HepG2 (cell line): Measurements from ENCODE around the gene C11orf54. TPM values are rescaled to one million over a fixed set of nuclear protein-coding genes. Genes with fewer than 3 reads are reported as not detected.

Experiments used
- BRD4 ChIP-seq: sonication (generic); formaldehyde crosslinking; IDR thresholded peaks from 2 replicates; pipeline ENCODE4 v1.4.0; 2020; ENCODE audit warnings: missing genetic modification reagents
- NBN ChIP-seq: fragments of 450-650 bp; conservative IDR thresholded peaks from 2 replicates; pipeline ENCODE4 v1.6.1; 2017
- SRSF9 ChIP-seq: fragments of 200-400 bp; formaldehyde crosslinking; IDR thresholded peaks from 2 replicates; pipeline ENCODE4 v1.6.1; 2018; ENCODE audit warnings: borderline replicate concordance, mild to moderate bottlenecking, low read depth, low read length; ENCODE audit not compliant: insufficient read depth, poor library complexity, severe bottlenecking
- ZSCAN21 ChIP-seq: sonication (generic); formaldehyde crosslinking; IDR thresholded peaks from 2 replicates; pipeline ENCODE4 v1.8.0; 2022; ENCODE audit warnings: mild to moderate bottlenecking, missing genetic modification reagents, moderate library complexity, borderline replicate concordance
- polyA plus RNA-seq, 8 experiments: library from polyadenylated mRNA; depleted of rRNA in 3 of 8; stranded (reverse) in 7 of 8; unstranded in 1 of 8; fragments of >200 nt; fragmentation: Illumina TruSeq in 4 of 8; extraction: Trizol in 4 of 8; gene quantifications; 2 replicates each; pipeline versions ENCODE4 v1.2.1 to v1.2.3, GENCODE V29; 2011 to 2016; ENCODE audit warnings: low read depth in 4 of 8, missing spikeins in 1 of 8, mixed read lengths in 1 of 8; ENCODE audit not compliant: insufficient read depth in 1 of 8
- total RNA-seq, 5 experiments: library from RNA; depleted of rRNA; stranded (reverse); fragments of >200 nt; fragmentation: Illumina TruSeq; extraction: Trizol; gene quantifications; 2 replicates each; pipeline ENCODE4 v1.2.3, GENCODE V29; 2016; ENCODE audit warnings: low read depth in 1 of 5
- TF ChIP-seq, protein P1 (sequence below): sonication (generic); formaldehyde crosslinking; IDR thresholded peaks from 2 replicates; pipeline ENCODE4 v1.4.0; 2020; ENCODE audit warnings: missing genetic modification reagents
- TF ChIP-seq, protein P2 (sequence below): sonication (generic); formaldehyde crosslinking; IDR thresholded peaks from 2 replicates; pipeline ENCODE4 v1.8.0; 2022; ENCODE audit warnings: mild to moderate bottlenecking, missing genetic modification reagents, borderline replicate concordance
- TF ChIP-seq, protein P3 (sequence below): IDR thresholded peaks from 2 replicates; pipeline ENCODE4 v1.6.1; 2012; ENCODE audit warnings: low read length, improper control_type of control experiment
- TF ChIP-seq, protein P4 (sequence below): sonication (generic); formaldehyde crosslinking; IDR thresholded peaks from 2 replicates; pipeline ENCODE4 v1.8.1; 2023; ENCODE audit warnings: mild to moderate bottlenecking, moderate library complexity, missing genetic modification reagents

Gene C11orf54
- total and polyA plus RNA-seq, 2 of the 13 experiments (the other 11 are each of a cell fraction or from before 2014, with no cell fraction given), result 42.7 to 50.1 TPM

DNA sequence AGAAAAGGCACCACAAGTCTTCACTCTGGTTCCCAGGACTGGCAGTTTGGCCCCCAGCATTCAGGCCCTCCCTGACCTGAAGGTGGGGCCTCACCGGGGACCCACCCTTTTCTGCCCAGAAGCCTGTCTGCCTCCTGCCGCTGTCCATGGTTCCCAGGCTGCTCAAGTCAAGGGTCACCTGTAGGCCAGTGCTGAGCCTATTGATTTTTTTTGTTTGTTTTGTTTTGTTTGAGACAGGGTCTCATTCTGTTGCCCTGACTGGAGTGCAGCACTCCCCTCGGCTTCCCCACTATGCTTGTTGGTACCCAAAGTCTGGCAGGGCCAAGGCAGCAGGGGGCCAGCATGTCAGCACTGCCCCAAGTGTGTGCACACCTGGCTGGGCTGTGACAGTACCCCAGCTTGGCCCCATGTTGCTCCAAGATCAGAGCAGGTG is 31.6 kb downstream of the C11orf54 start (continued):
- TF ChIP-seq, protein P1, sequence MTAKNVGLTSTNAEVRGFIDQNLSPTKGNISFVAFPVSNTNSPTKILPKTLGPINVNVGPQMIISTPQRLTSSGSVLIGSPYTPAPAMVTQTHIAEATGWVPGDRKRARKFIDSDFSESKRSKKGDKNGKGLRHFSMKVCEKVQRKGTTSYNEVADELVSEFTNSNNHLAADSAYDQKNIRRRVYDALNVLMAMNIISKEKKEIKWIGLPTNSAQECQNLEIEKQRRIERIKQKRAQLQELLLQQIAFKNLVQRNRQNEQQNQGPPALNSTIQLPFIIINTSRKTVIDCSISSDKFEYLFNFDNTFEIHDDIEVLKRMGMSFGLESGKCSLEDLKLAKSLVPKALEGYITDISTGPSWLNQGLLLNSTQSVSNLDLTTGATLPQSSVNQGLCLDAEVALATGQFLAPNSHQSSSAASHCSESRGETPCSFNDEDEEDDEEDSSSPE, result peak; percentile 49; the same call in 1 of the 2 replicates
- peak; percentile 56; the same call in 1 of the 2 replicates for TF ChIP-seq ZSCAN21 (CRISPR knock-in tag)
- no peak for TF ChIP-seq SRSF9
- TF ChIP-seq, protein P2, sequence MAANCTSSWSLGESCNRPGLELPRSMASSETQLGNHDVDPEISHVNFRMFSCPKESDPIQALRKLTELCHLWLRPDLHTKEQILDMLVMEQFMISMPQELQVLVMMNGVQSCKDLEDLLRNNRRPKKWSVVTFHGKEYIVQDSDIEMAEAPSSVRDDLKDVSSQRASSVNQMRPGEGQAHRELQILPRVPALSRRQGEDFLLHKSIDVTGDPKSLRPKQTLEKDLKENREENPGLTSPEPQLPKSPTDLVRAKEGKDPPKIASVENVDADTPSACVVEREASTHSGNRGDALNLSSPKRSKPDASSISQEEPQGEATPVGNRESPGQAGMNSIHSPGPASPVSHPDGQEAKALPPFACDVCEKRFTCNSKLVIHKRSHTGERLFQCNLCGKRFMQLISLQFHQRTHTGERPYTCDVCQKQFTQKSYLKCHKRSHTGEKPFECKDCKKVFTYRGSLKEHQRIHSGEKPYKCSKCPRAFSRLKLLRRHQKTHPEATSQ, result no peak
- TF ChIP-seq NBN, result no peak
- TF ChIP-seq, protein P3, sequence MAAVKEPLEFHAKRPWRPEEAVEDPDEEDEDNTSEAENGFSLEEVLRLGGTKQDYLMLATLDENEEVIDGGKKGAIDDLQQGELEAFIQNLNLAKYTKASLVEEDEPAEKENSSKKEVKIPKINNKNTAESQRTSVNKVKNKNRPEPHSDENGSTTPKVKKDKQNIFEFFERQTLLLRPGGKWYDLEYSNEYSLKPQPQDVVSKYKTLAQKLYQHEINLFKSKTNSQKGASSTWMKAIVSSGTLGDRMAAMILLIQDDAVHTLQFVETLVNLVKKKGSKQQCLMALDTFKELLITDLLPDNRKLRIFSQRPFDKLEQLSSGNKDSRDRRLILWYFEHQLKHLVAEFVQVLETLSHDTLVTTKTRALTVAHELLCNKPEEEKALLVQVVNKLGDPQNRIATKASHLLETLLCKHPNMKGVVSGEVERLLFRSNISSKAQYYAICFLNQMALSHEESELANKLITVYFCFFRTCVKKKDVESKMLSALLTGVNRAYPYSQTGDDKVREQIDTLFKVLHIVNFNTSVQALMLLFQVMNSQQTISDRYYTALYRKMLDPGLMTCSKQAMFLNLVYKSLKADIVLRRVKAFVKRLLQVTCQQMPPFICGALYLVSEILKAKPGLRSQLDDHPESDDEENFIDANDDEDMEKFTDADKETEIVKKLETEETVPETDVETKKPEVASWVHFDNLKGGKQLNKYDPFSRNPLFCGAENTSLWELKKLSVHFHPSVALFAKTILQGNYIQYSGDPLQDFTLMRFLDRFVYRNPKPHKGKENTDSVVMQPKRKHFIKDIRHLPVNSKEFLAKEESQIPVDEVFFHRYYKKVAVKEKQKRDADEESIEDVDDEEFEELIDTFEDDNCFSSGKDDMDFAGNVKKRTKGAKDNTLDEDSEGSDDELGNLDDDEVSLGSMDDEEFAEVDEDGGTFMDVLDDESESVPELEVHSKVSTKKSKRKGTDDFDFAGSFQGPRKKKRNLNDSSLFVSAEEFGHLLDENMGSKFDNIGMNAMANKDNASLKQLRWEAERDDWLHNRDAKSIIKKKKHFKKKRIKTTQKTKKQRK, result no peak
- TF ChIP-seq, protein P4, sequence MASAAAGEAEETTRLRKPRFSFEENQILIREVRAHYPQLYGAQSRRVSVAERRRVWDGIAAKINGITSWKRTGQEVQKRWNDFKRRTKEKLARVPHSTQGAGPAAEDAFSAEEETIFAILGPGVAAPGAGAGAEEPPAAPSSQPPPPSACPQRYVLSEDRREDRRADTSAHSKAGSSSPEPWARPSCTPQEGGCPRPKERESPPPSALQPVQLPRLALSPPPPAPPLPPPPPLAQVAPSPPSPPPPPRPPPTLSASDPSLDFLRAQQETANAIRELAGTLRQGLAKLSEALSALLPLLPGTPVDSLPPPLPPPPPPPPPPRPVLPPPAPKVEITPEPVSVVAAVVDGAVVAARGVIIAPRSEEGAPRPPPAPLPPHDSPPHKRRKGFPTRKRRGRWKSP (CRISPR knock-in tag), result no peak
- TF ChIP-seq BRD4, result no peak
